Left ventricle myocardium inferior (tissue), 1 donor: Measurements from ENCODE around the gene HSD17B11. TPM values are rescaled to one million over a fixed set of nuclear protein-coding genes. Genes with fewer than 3 reads are reported as not detected.

Experiments used
- DNase-seq: peaks from one replicate; pipeline ENCODE4 v3.0.0-alpha.2; 2020
- H3K27ac ChIP-seq: fragments of 200-600 bp; replicated peaks from 2 replicates; pipeline ENCODE4 v1.8.0; 2021
- H3K27me3 ChIP-seq: fragments of 200-600 bp; 2 replicates; pipeline ENCODE4 v1.8.0; 2021; ENCODE audit warnings: low read depth
- H3K36me3 ChIP-seq: fragments of 200-600 bp; 2 replicates; pipeline ENCODE4 v1.8.0; 2021
- H3K4me1 ChIP-seq: fragments of 200-600 bp; 2 replicates; pipeline ENCODE4 v1.8.0; 2021
- H3K4me3 ChIP-seq: fragments of 200-600 bp; 2 replicates; pipeline ENCODE4 v1.8.0; 2021; ENCODE audit warnings: mild to moderate bottlenecking, moderate library complexity
- H3K9me3 ChIP-seq: fragments of 200-600 bp; replicated peaks from 2 replicates; pipeline ENCODE4 v1.8.0; 2021
- intact Hi-C: fragments of 100-400 bp; cut with micrococcal nuclease; formaldehyde crosslinking; loops from one replicate; pipeline ENCODE4 v1.11.0; 2022
- long read RNA-seq: library from polyadenylated mRNA; unstranded; transcript quantifications from one replicate; pipeline ENCODE4 v2.0.0, GENCODE V29; 2021
- total RNA-seq: library from RNA; stranded (reverse); fragmentation: NEBNext Ultra II Directional; extraction: Animal tissue kit (Norgen Biotek cat#: 25700); gene quantifications from one replicate; pipeline ENCODE4 v1.2.1, GENCODE V29; 2021
- TF ChIP-seq, protein P1 (sequence below): fragments of 200-600 bp; IDR thresholded peaks from 2 replicates; pipeline ENCODE4 v1.8.0; 2021; ENCODE audit warnings: antibody characterized with exemption, mild to moderate bottlenecking, borderline replicate concordance
- donor health status: DM: no; HTN: yes; CAD: no; lungs with severe emphysema.

Gene HSD17B11, protein sequence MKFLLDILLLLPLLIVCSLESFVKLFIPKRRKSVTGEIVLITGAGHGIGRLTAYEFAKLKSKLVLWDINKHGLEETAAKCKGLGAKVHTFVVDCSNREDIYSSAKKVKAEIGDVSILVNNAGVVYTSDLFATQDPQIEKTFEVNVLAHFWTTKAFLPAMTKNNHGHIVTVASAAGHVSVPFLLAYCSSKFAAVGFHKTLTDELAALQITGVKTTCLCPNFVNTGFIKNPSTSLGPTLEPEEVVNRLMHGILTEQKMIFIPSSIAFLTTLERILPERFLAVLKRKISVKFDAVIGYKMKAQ
- total RNA-seq: 11.7 TPM
- long read RNA-seq, transcript HSD17B11-201 (7 exons, 1,885 nt): major isoform, 14 of 15 reads
- long read RNA-seq, partial matches to known transcripts: 0 of 15 reads
- long read RNA-seq, other reads (novel, unspliced or antisense): 1 of 15 reads

DNA sequence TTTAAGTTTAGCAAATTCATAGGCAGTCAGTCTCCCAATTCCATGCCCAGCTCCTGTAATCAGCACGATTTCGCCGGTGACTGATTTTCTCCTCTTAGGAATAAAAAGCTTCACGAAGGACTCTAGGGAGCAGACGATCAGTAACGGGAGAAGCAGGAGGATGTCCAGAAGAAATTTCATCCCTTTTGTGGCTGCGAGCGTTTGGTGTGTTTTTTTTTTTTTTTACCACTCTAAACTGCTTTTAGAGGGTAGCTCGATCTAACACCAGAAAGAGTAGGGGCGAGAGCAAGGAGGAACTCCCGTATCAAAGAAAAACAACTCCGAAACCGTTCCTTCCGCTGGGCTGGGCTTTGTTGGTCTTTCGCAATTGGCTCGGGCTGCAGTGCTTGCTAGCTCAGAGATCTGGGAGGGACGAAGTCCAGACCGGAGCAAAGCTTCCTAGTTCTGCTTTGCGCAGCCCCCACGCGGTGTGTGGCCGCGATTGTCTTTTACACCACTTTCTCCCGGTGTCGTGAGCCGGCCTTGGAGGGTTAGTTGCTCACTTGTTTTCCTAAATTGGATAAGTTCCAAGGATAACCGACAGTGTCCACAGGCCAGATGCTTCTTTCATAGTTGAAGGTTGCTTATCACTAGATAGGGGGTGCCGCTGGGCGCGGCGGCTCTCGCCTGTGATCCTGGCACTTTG lies at the start of gene HSD17B11:
Gene HSD17B11 (minus strand): TSS at position 298 of the 685 bp plus-strand sequence. CDS start 118 bp downstream, at position 180.
- peak; percentile 88 for DNase-seq
- TF ChIP-seq, protein P1, sequence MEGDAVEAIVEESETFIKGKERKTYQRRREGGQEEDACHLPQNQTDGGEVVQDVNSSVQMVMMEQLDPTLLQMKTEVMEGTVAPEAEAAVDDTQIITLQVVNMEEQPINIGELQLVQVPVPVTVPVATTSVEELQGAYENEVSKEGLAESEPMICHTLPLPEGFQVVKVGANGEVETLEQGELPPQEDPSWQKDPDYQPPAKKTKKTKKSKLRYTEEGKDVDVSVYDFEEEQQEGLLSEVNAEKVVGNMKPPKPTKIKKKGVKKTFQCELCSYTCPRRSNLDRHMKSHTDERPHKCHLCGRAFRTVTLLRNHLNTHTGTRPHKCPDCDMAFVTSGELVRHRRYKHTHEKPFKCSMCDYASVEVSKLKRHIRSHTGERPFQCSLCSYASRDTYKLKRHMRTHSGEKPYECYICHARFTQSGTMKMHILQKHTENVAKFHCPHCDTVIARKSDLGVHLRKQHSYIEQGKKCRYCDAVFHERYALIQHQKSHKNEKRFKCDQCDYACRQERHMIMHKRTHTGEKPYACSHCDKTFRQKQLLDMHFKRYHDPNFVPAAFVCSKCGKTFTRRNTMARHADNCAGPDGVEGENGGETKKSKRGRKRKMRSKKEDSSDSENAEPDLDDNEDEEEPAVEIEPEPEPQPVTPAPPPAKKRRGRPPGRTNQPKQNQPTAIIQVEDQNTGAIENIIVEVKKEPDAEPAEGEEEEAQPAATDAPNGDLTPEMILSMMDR: peak; percentile 46
- peak within 1 kb of the TSS; percentile 73 for H3K4me3 ChIP-seq
- intact Hi-C loops: no loop called here
- peak within 1 kb of the TSS; percentile 90 for H3K27ac ChIP-seq
- H3K36me3 ChIP-seq: peaks cover 5% of the 10 kb centered on the region
- peaks cover 10% of the 10 kb centered on the region for H3K9me3 ChIP-seq
- H3K4me1 ChIP-seq: peaks cover 37% of the 10 kb centered on the region
- H3K27me3 ChIP-seq: no peaks in the 10 kb centered on the region

DNA sequence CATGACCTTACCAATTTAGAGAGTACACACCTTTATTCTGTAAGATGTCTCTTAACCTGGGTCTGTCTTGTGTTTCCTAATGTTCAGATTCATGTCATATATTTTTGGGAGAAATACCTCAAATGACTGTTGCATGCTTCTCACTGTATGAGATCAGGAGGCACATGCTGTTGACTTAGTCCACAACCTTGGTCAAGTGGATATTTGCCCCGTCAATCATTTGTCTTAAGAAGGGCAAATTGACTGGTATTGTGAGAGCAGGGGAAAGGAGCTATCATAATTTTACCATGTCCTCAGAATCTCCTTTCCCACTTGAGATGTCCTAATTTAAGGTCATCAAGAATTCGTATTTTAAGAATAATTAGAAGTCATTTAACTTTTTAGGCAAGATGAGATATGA lies 42.4 kb upstream of the HSD17B11 start:
- intact Hi-C loops: no loop called here
- Histone ChIP-seq H3K27me3 (no peaks in the 10 kb centered on the region), H3K36me3 (peaks cover 31% of the 10 kb centered on the region), H3K4me1 (peaks cover 9% of the 10 kb centered on the region), H3K27ac (no peak overlapping the region), H3K4me3 (no peak overlapping the region), H3K9me3 (no peaks in the 10 kb centered on the region)
- TF ChIP-seq, protein P1: no peak
- no peak for DNase-seq

DNA sequence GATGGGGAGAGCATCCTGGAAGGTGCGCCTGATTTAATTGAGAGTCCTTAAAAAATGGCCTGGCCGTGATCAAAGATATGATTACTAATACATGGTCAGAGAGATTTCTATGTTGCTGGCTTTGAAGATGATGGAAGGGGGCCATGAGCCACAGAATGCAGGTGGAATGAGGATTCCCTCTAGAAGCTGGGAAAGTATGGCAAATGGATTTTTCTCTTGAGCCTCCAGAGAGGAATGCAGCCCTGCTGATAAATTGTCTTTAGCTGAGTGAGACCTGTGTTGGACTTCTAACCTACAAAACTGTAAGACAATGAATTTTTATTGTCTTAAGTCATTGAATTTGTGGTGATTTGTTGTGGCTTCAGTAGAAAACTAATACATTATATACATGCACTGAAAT lies 39.0 kb upstream of the HSD17B11 start:
- H3K9me3 ChIP-seq: no peaks in the 10 kb centered on the region
- H3K4me1 ChIP-seq: peaks cover 23% of the 10 kb centered on the region
- intact Hi-C loops: no loop called here
- H3K27me3 ChIP-seq: no peaks in the 10 kb centered on the region
- H3K27ac ChIP-seq: no peak overlapping the region
- TF ChIP-seq, protein P1: no peak
- H3K36me3 ChIP-seq: peaks cover 2% of the 10 kb centered on the region
- no peak for DNase-seq
- no peak overlapping the region for H3K4me3 ChIP-seq

DNA sequence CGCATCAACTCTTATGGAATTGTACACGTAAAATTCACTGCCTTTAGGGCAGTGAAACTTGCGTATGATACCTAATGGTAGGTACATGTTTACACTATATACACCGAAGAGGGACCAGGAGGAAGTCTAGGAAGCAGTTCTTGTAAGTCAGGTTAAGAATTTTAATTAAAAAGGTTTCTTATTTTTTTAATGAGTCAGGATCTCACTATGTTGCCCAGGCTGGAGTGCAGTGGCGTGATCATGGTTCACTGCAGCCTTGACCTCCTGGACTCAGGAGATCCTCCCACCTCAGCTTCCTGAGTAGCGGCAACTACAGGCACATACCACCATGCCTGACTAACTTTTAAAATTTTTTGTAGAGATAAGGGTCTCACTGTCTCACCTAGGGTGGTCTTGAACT lies 38.0 kb upstream of the HSD17B11 start:
- intact Hi-C loops: no loop called here
- TF ChIP-seq, protein P1: no peak
- no peak for DNase-seq
- Histone ChIP-seq H3K4me3 (no peak overlapping the region), H3K4me1 (peaks cover 33% of the 10 kb centered on the region), H3K36me3 (no peaks in the 10 kb centered on the region), H3K27ac (no peak overlapping the region), H3K27me3 (no peaks in the 10 kb centered on the region), H3K9me3 (no peaks in the 10 kb centered on the region)

DNA sequence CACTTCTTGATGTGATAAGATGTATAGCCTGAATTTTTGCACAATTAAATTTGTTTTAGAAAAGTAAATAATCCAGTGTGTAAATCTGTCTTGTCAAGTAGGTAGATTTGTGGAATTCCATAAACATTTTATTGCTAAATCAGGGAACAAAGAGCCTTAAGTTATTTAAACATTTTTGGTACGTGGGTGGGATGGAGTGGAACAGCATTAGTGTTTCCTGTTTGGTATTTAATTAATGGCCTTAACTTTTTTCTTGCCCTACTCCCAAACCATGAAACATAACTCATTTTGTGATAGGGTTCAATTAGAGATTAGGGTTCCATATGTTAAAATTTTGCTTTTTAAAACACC lies 36.5 kb upstream of the HSD17B11 start:
- H3K27me3 ChIP-seq: no peaks in the 10 kb centered on the region
- H3K9me3 ChIP-seq: no peaks in the 10 kb centered on the region
- intact Hi-C loops: no loop called here
- no peak overlapping the region for H3K4me3 ChIP-seq
- TF ChIP-seq, protein P1: no peak
- H3K4me1 ChIP-seq: peaks cover 48% of the 10 kb centered on the region
- H3K27ac ChIP-seq: no peak overlapping the region
- H3K36me3 ChIP-seq: no peaks in the 10 kb centered on the region
- no peak for DNase-seq
